H1 (cell line): ENCODE data around the gene POLA2. TPM values are rescaled to one million over a fixed set of nuclear protein-coding genes. Genes with fewer than 3 reads are reported as not detected.

Experiments
- CTCF ChIA-PET: fragments of 300-600 bp; sonication (Branson Sonifier 250); formaldehyde crosslinking; loops from one replicate; lab custom pipeline; 2021; ENCODE audit not compliant: partially characterized antibody; lab: Charles Lee
- POLR2A ChIA-PET: fragments of 300-600 bp; sonication (Branson Sonifier 250); formaldehyde crosslinking; loops from one replicate; lab custom pipeline; 2021; ENCODE audit warnings: inconsistent platforms; ENCODE audit not compliant: partially characterized antibody; lab: Charles Lee
- DNase-seq, 2 experiments: peaks; one replicate each; pipeline versions ENCODE4 v3.0.0 to v3.0.0-alpha.2; 2010 to 2022; ENCODE audit warnings: low spot score in 2 of 2, low read depth in 1 of 2, mixed read lengths in 1 of 2
- FAIRE-seq: peaks from 2 replicates; lab custom pipeline; 2011; peaks lifted over from hg19 to GRCh38; lab: Jason Lieb, UNC
- H2AFZ ChIP-seq: 2 replicates; pipeline ENCODE4 v1.8.1; 2012; ENCODE audit warnings: low read length, inconsistent platforms
- H2AK5ac ChIP-seq: 2 replicates; pipeline ENCODE4 v1.6.1; 2013; ENCODE audit warnings: low read depth, low read length
- H2BK120ac ChIP-seq: replicated peaks from 2 replicates; pipeline ENCODE3; 2013; ENCODE audit warnings: low read depth, low read length, inconsistent platforms
- H2BK12ac ChIP-seq: 2 replicates; pipeline ENCODE4 v1.6.1; 2013; ENCODE audit warnings: low read depth, low read length
- H2BK15ac ChIP-seq: 2 replicates; pipeline ENCODE4 v1.6.1; 2013; ENCODE audit warnings: low read length
- H2BK20ac ChIP-seq: 2 replicates; pipeline ENCODE4 v1.6.1; 2013; ENCODE audit warnings: low read length
- H2BK5ac ChIP-seq: 2 replicates; pipeline ENCODE4 v1.6.1; 2013; ENCODE audit warnings: low read depth, low read length
- H3K14ac ChIP-seq: 2 replicates; pipeline ENCODE4 v1.6.1; 2013; ENCODE audit warnings: inconsistent platforms; ENCODE audit not compliant: insufficient read length
- H3K18ac ChIP-seq: 2 replicates; pipeline ENCODE4 v1.6.1; 2013; ENCODE audit warnings: low read length; ENCODE audit errors: extremely low read depth
- H3K23ac ChIP-seq: 2 replicates; pipeline ENCODE4 v1.6.1; 2013; ENCODE audit warnings: inconsistent platforms; ENCODE audit not compliant: insufficient read length
- H3K23me2 ChIP-seq: 2 replicates; pipeline ENCODE4 v1.6.1; 2013; ENCODE audit warnings: low read depth, low read length
- H3K27ac ChIP-seq: 2 replicates; pipeline ENCODE4 v1.6.1; 2011; ENCODE audit warnings: low read depth, low read length, inconsistent platforms
- H3K27me3 ChIP-seq, 4 experiments: replicated peaks in 1 of 4; 1 replicate in 1 of 4; 2 replicates in 3 of 4; pipeline versions ENCODE4 v1.6.1 to v1.8.1; 2011 to 2013; ENCODE audit warnings: low read length in 3 of 4, mild to moderate bottlenecking in 3 of 4, inconsistent platforms in 2 of 4, mixed read lengths in 2 of 4, moderate library complexity in 1 of 4; ENCODE audit not compliant: control insufficient read depth in 3 of 4, insufficient read depth in 3 of 4; ENCODE audit errors: extremely low read depth in 1 of 4
- H3K36me3 ChIP-seq, 4 experiments: 2 replicates each; pipeline versions ENCODE4 v1.6.1 to v1.8.1; 2011 to 2013; ENCODE audit warnings: mild to moderate bottlenecking in 4 of 4, low read length in 3 of 4, moderate library complexity in 2 of 4, control low read depth in 1 of 4, inconsistent platforms in 1 of 4; ENCODE audit not compliant: insufficient read depth in 4 of 4, control insufficient read depth in 2 of 4
- H3K4ac ChIP-seq: replicated peaks from 2 replicates; pipeline ENCODE3; 2013; ENCODE audit warnings: low read length, low read depth, mixed read lengths, inconsistent platforms; ENCODE audit not compliant: insufficient read length
- H3K4me1 ChIP-seq, 4 experiments: replicated peaks in 1 of 4; 1 replicate in 1 of 4; 2 replicates in 3 of 4; pipeline versions ENCODE4 v1.6.1 to v1.8.1; 2011 to 2013; ENCODE audit warnings: low read length in 3 of 4, inconsistent platforms in 2 of 4, mixed read lengths in 1 of 4; ENCODE audit not compliant: insufficient read depth in 4 of 4, control insufficient read depth in 3 of 4
- H3K4me2 ChIP-seq, 2 experiments: 2 replicates each; pipeline versions ENCODE4 v1.6.1 to v1.8.1; 2011 to 2013; ENCODE audit warnings: low read depth in 2 of 2, low read length in 2 of 2, control low read depth in 1 of 2, inconsistent platforms in 1 of 2, mild to moderate bottlenecking in 1 of 2; ENCODE audit not compliant: insufficient read depth in 1 of 2
- H3K4me3 ChIP-seq, 4 experiments: fragments of 200-600, 300-600 bp in 1 of 4; sonication (generic), shearing (Covaris generic), sonication (Bioruptor Twin) in 1 of 4; 2 replicates each; pipeline versions ENCODE4 v1.5.1 to v1.8.1; 2011 to 2016; ENCODE audit warnings: low read length in 4 of 4, low read depth in 3 of 4, control low read depth in 2 of 4, inconsistent platforms in 2 of 4, mild to moderate bottlenecking in 2 of 4, mixed read lengths in 1 of 4, moderate library complexity in 1 of 4; ENCODE audit not compliant: insufficient read depth in 2 of 4; ENCODE audit errors: extremely low read depth in 1 of 4
- H3K56ac ChIP-seq: replicated peaks from 2 replicates; pipeline ENCODE3; 2013; ENCODE audit warnings: low read depth, mild to moderate bottlenecking, mixed read lengths, low read length, inconsistent platforms; ENCODE audit not compliant: insufficient read length
- H3K79me1 ChIP-seq: 2 replicates; pipeline ENCODE4 v1.6.1; 2013; ENCODE audit warnings: low read depth, low read length, control low read depth
- H3K79me2 ChIP-seq, 2 experiments: 2 replicates each; pipeline versions ENCODE4 v1.6.1 to v1.8.1; 2012 to 2013; ENCODE audit warnings: low read length in 2 of 2, mild to moderate bottlenecking in 2 of 2, inconsistent platforms in 1 of 2; ENCODE audit not compliant: insufficient read depth in 2 of 2, control insufficient read depth in 1 of 2
- H3K9ac ChIP-seq, 4 experiments: replicated peaks in 1 of 4; 1 replicate in 1 of 4; 2 replicates in 3 of 4; pipeline versions ENCODE4 v1.6.1 to v1.8.1; 2011 to 2013; ENCODE audit warnings: low read depth in 3 of 4, low read length in 3 of 4, control low read depth in 2 of 4, mild to moderate bottlenecking in 2 of 4, moderate library complexity in 2 of 4, inconsistent platforms in 1 of 4; ENCODE audit errors: extremely low read depth in 1 of 4
- H3K9me3 ChIP-seq, 2 experiments: 2 replicates each; pipeline versions ENCODE4 v1.6.1 to v1.8.1; 2012 to 2013; ENCODE audit warnings: mild to moderate bottlenecking in 2 of 2, moderate library complexity in 2 of 2, control low read depth in 1 of 2, inconsistent platforms in 1 of 2, low read depth in 1 of 2, low read length in 1 of 2, mixed read lengths in 1 of 2; ENCODE audit not compliant: insufficient read depth in 2 of 2
- H4K20me1 ChIP-seq, 2 experiments: replicated peaks in 1 of 2; 2 replicates each; pipeline versions ENCODE3 to v1.8.1; 2011 to 2013; ENCODE audit warnings: inconsistent platforms in 2 of 2, low read length in 2 of 2, mild to moderate bottlenecking in 1 of 2; ENCODE audit not compliant: insufficient read depth in 2 of 2, control insufficient read depth in 1 of 2
- H4K5ac ChIP-seq: 2 replicates; pipeline ENCODE4 v1.6.1; 2013; ENCODE audit warnings: low read length, low read depth, mixed read lengths, inconsistent platforms; ENCODE audit not compliant: insufficient read length
- H4K8ac ChIP-seq: 2 replicates; pipeline ENCODE4 v1.8.0; 2013; ENCODE audit warnings: mild to moderate bottlenecking, moderate library complexity, low read length, inconsistent platforms; ENCODE audit not compliant: insufficient read depth; ENCODE audit errors: extremely low read depth
- H4K91ac ChIP-seq: replicated peaks from 2 replicates; pipeline ENCODE3; 2013; ENCODE audit warnings: low read length, mixed read lengths, inconsistent platforms; ENCODE audit not compliant: insufficient read length
- ATF3 ChIP-seq: IDR thresholded peaks from 2 replicates; pipeline ENCODE4 v1.6.1; 2011; ENCODE audit warnings: low read depth, mild to moderate bottlenecking, low read length; ENCODE audit not compliant: insufficient read depth
- CEBPB ChIP-seq: IDR thresholded peaks from 2 replicates; pipeline ENCODE4 v1.6.1; 2012; ENCODE audit warnings: low read depth, low read length
- CTBP2 ChIP-seq: IDR thresholded peaks from 2 replicates; pipeline ENCODE4 v1.7.0; 2011; ENCODE audit warnings: borderline replicate concordance, mild to moderate bottlenecking, moderate library complexity, mixed read lengths, low read length; ENCODE audit not compliant: insufficient read depth, insufficient read length
- HDAC2 ChIP-seq, 2 experiments: fragments of 300-600 bp in 1 of 2; sonication (generic) in 1 of 2; IDR thresholded peaks; 2 replicates each; pipeline ENCODE4 v1.6.1; 2011 to 2012; ENCODE audit warnings: low read depth in 2 of 2, low read length in 2 of 2, mild to moderate bottlenecking in 2 of 2, moderate library complexity in 2 of 2, borderline replicate concordance in 1 of 2, inconsistent platforms in 1 of 2
- PHF8 ChIP-seq: fragments of 200-600 bp; sonication (generic); conservative IDR thresholded peaks from 2 replicates; pipeline ENCODE4 v1.7.1; 2012; ENCODE audit warnings: low read depth, mild to moderate bottlenecking, inconsistent platforms, low read length, moderate library complexity
- POLR2AphosphoS5 ChIP-seq: IDR thresholded peaks from 2 replicates; pipeline ENCODE4 v1.6.1; 2011; ENCODE audit warnings: low read depth, low read length
- POU5F1 ChIP-seq: IDR thresholded peaks from 2 replicates; pipeline ENCODE4 v1.6.1; 2011; ENCODE audit warnings: low read depth, mild to moderate bottlenecking, low read length, moderate library complexity
- SIN3A ChIP-seq, 2 experiments: IDR thresholded peaks in 1 of 2; conservative IDR thresholded peaks in 1 of 2; 2 replicates each; pipeline ENCODE4 v1.6.1; 2011 to 2012; ENCODE audit warnings: low read length in 2 of 2, improper control_type of control experiment in 1 of 2, low read depth in 1 of 2, mild to moderate bottlenecking in 1 of 2
- SUZ12 ChIP-seq: fragments of 200-600 bp; sonication (generic); IDR thresholded peaks from 2 replicates; pipeline ENCODE4 v1.6.1; 2012; ENCODE audit warnings: mild to moderate bottlenecking, inconsistent platforms, low read length, moderate library complexity, mixed read lengths
- TEAD4 ChIP-seq: IDR thresholded peaks from 2 replicates; pipeline ENCODE4 v1.6.1; 2012; ENCODE audit warnings: low read depth, low read length, inconsistent platforms, mixed read lengths
- USF2 ChIP-seq: IDR thresholded peaks from 2 replicates; pipeline ENCODE4 v1.6.1; 2011; ENCODE audit warnings: low read length, improper control_type of control experiment
- WGBS, 2 experiments: shearing (Covaris generic) in 1 of 2; methylation state at CpG; one replicate each; pipeline versions ENCODE4 v1.1.6 to v1.1.7; 2013 to 2015; ENCODE audit warnings: low lambda C conversion rate in 2 of 2, mixed read lengths in 2 of 2, inconsistent platforms in 1 of 2, low coverage in 1 of 2, missing lambda C conversion rate in 1 of 2; ENCODE audit not compliant: insufficient replicate concordance in 2 of 2, insufficient coverage in 1 of 2, insufficient read length in 1 of 2; ENCODE audit errors: extremely low coverage in 1 of 2, missing lambda C conversion rate in 1 of 2; 5-methylcytosine and 5-hydroxymethylcytosine counted together
- polyA plus RNA-seq, 7 experiments: library from polyadenylated mRNA; depleted of rRNA in 3 of 7; stranded (reverse) in 5 of 7; unstranded in 2 of 7; fragments of >200 nt in 5 of 7; fragments of 200-250 nt in 2 of 7; gene quantifications; 1 replicate in 5 of 7; 2 replicates in 1 of 7; 4 replicates in 1 of 7; pipeline versions ENCODE4 v1.2.1 to v1.2.3, GENCODE V29; 2011 to 2013; ENCODE audit warnings: missing spikeins in 2 of 7, mixed read lengths in 2 of 7
- total RNA-seq: library from RNA; stranded (reverse); fragmentation: NEBNext Ultra II Directional; extraction: Animal tissue kit (Norgen Biotek cat#: 25700); gene quantifications from 2 replicates; pipeline ENCODE4 v1.2.1, GENCODE V29; 2021

Gene POLA2
- total and polyA plus RNA-seq, 2 of the 8 experiments (the other 6 are each of a cell fraction or from before 2014, with no cell fraction given) = 31.2 to 55.9 TPM

DNA sequence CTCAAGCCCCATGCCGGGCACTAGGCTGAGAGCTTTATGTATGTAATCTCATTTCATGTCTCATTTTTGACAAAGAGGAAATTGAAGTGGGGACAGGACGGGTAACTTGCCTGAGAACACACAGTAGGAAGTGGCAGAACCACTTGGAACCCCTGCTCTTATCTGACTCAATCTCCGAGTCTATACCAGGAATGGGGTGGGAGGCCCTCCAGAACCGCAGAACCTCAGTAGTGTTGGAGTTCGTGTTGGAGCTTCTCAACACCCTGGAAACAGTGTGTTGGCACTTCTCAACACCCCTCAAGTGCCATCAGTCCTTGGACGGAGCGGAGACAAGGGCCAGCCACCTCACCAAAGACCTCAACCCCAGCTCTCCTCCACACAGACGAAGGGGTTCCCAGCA lies 38.8 kb upstream of the POLA2 start:
- H3K56ac ChIP-seq = no peak overlapping the region
- no peak overlapping the region for H2AFZ ChIP-seq
- no peak overlapping the region for H2BK15ac ChIP-seq
- no peak overlapping the region for H2AK5ac ChIP-seq
- H3K79me1 ChIP-seq = no peaks in the 10 kb centered on the region; the same call in 1 of the 2 replicates
- no peak overlapping the region for H3K9ac ChIP-seq
- H3K27me3 ChIP-seq = no peaks in the 10 kb centered on the region
- H3K4me2 ChIP-seq = no peak overlapping the region
- H3K23me2 ChIP-seq = peaks cover 3% of the 10 kb centered on the region; the same call in 1 of the 2 replicates
- ChIA-PET CTCF (interaction anchor here (1.0 to 15.4 kb wide), 7 partner anchors 15 to 154 kb away, joined by 3 to 258 read pairs (median 4); partner anchors contain the start of gene POLA2), POLR2A (interaction anchor here (0.7 to 18.1 kb wide), 12 partner anchors 13 to 111 kb away, joined by 3 to 324 read pairs (median 4); partner anchors contain the start of genes POLA2 and TM7SF2)
- H3K4ac ChIP-seq = no peak overlapping the region
- H3K79me2 ChIP-seq = no peaks in the 10 kb centered on the region
- H4K5ac ChIP-seq = no peak overlapping the region
- peaks cover 0 to 6% (median 2%) of the 10 kb centered on the region in 4 experiments; a peak in 2 of 8 replicates for H3K36me3 ChIP-seq
- WGBS, 2 experiments = 92% methylated on average over 8 of the region's 8 CpGs; no CpG with 5 or more reads in 1 of the 2 experiments
- no peaks in the 10 kb centered on the region for H3K9me3 ChIP-seq
- H2BK20ac ChIP-seq = no peak overlapping the region
- no peak overlapping the region for H2BK5ac ChIP-seq
- H4K8ac ChIP-seq = no peak overlapping the region
- FAIRE-seq = no peak
- H3K4me1 ChIP-seq = peaks cover 0 to 9% (median 7%) of the 10 kb centered on the region in 4 experiments; a peak in 6 of 7 replicates
- no peak overlapping the region for H3K4me3 ChIP-seq
- H4K20me1 ChIP-seq = peaks cover 0 to 3% of the 10 kb centered on the region in 2 experiments
- H2BK120ac ChIP-seq = no peak overlapping the region
- H3K27ac ChIP-seq = no peak overlapping the region
- DNase-seq = no peak
- no peak overlapping the region for H3K14ac ChIP-seq
- H4K91ac ChIP-seq = no peak overlapping the region
- 0 out of 2 replicates have a peak overlapping the region, but pooled peaks have one; percentile 0 for H2BK12ac ChIP-seq
- no peak overlapping the region for H3K18ac ChIP-seq
- H3K23ac ChIP-seq = no peak overlapping the region
- TF ChIP-seq SIN3A (conservative IDR thresholded peaks at IDR 0.05 in 1 of 2, IDR thresholded peaks at IDR 0.05 in 1 of 2; ENCODE audit: low read depth in 1 of 2, low read length in 2 of 2) = no peak
- no peak for TF ChIP-seq ATF3
- no peak for TF ChIP-seq SUZ12
- TF ChIP-seq CTBP2 = no peak
- TF ChIP-seq HDAC2 (IDR thresholded peaks at IDR 0.05; ENCODE audit: borderline replicate concordance in 1 of 2, low read depth in 2 of 2, low read length in 2 of 2) = no peak
- TF ChIP-seq CEBPB = no peak
- no peak for TF ChIP-seq USF2
- no peak for TF ChIP-seq PHF8
- TF ChIP-seq POLR2AphosphoS5 = no peak
- no peak for TF ChIP-seq TEAD4
- TF ChIP-seq POU5F1 = no peak
